A673 (cell line): ENCODE results near the gene OOEP.

Experiments used
- CTCF ChIP-seq: fragments of 300-800, 200-600 bp; sonication (generic); conservative IDR thresholded peaks from 2 replicates; pipeline ENCODE4 v1.5.1; 2017; ENCODE audit warnings: low read depth, mild to moderate bottlenecking, antibody characterized with exemption, low read length, moderate library complexity, mixed read lengths
- EZH2 ChIP-seq: fragments of 200-600 bp; sonication (generic); IDR thresholded peaks from 2 replicates; pipeline ENCODE4 v1.6.1; 2017; ENCODE audit warnings: borderline replicate concordance, low read depth, mild to moderate bottlenecking, mixed read lengths, antibody characterized with exemption, low read length; ENCODE audit not compliant: poor library complexity, severe bottlenecking

- TF ChIP-seq CTCF (no peak), EZH2 (no peak)
Measured at GRCh38 chr6:73363537-73363875, 6.2 kb downstream of the OOEP start.
